HG03196 (cell line): ENCODE measurements around the gene NUP155.
"Not testable (repeated sequence)": the region's sequence is repeated elsewhere in the genome, so short reads cannot be mapped to it uniquely, and the experiment has no call there.

Source experiments
- ATAC-seq: cut with Tn5 transposase; IDR thresholded peaks from one replicate; pipeline ENCODE4 v1.9.1; 2021; ENCODE audit not compliant: unreplicated experiment

NUP155 gene

DNA sequence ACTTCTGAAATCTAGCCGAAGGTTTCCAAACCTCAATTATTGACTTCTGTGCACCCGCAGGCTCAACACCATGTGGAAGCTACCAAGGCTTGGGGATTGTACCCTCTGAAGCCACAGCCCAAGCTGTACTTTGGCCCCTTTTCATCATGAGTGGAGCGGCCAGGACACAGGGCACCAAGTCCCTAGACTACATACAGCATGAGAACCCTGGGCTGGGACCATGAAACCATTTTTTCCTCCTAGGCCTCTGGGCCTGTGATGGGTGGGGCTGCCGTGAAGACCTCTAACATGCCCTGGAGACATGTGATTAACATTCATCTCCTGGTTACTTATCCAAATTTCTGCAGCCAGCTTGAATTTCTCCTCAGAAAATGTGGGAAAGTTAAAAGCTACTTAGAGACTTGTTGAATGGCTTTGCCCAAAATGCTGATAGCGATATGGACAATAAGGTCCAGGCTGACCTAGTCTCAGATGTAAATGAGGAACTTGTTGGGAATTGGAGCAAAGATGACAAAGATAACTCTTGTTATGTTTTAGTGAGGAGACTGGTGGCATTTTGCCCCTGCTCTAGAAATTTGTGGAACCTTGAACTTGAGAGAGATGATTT lies 87.6 kb downstream of the NUP155 start:
- no peak for ATAC-seq

DNA sequence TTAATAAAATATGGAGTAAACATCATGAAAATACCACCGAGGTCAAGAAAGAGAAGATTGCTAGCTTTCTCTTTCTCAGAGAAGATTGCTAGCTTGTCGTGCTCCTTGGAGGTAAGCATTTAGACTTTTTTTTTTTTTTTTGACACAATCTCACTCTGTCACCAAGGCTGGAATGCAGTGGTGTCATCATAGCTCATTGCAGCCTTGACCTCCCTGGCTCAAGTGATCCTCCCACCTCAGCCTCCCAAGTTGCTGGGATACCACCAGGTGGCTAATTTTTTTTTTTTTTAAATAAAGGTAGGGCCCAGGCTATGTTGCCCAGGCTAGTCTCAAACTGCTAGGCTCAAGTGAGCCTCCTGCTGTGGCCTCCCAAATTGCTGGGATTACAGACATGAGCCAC lies 95.4 kb downstream of the NUP155 start:
- ATAC-seq = no peak

DNA sequence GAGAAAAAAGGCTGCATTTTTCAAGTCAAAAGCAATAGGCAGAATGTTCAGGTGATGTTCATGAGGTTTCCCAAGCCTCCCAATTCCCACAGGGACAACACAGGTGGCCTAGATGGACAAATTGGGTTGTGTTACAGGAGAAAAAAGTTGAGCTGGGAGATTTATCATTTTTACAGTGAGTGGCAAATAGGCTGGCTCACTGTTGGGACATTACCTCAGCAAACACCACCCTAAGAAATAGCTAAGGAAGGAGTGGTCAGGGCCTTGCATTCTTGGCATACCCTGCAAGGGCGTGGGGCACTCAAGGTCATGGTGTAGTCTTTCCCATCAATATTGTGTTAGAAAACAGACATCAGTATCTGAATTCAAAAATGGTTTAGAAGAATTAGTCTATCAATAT lies 98.4 kb downstream of the NUP155 start:
- ATAC-seq = no peak

DNA sequence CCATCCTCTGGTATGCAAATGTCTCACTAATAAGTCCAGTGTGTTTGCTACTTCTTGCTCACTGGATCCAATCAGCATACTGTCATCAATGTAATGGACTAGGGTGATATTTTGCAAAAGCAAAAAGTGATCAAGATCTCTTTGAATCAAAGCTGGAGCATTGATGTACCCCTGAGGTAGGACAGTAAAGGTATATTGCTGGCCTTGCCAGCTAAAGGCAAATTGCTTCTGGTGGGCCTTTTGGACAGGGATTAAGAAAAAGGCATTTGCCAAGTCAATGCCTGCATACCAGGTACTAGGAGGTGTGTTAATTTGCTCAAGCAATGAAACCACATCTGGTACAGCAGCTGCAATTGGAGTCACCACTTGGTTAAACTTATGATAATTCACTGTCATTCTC lies 102.8 kb downstream of the NUP155 start:
- ATAC-seq = not testable (repeated sequence)

DNA sequence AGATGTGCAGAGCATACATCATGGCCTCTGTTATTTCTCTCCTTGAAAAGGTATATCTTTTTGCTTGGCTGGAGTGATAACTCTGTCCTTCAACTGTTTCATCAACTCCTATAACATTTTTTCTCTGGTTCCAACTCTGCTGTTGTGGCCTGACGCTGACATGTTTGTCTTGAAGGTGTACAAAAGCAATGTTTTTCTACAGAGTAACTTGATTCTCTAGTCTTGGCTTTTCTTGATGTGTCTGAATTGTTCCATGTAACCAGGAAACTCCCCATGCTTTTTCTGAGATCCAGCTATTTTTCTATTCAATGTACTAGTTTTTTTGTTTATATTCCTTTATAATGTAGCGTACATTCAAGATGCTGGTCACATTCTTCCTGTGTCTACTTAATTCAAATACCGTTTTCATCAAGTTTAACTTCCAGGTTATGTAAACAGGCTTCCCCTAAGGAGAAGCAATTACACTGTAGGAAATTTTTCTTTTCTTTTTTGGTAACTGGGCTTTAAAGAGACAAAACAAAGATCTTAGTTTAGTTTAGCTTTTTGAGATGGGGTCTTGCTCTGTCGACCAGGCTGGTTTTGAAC lies 115.0 kb downstream of the NUP155 start:
- ATAC-seq = no peak

DNA sequence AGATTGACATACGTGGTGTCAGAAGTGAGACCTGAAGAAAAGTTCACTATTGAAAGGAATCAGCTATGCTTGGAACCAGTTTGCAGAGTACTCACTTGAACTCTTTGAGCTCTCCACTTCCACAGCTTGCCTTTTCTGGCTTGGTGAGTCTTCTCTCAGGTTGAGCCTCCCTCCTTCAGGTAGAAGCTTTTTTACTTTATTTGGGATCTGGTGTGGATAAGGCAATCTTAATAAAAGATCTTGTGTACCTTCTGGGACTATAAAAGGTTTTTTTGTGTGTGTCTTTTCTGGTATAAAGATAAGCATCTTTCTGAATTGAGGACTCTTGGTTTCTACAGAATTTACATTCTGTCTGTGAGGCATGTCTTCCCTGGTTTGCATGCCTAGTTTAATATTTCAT lies 116.3 kb downstream of the NUP155 start:
- no peak for ATAC-seq

DNA sequence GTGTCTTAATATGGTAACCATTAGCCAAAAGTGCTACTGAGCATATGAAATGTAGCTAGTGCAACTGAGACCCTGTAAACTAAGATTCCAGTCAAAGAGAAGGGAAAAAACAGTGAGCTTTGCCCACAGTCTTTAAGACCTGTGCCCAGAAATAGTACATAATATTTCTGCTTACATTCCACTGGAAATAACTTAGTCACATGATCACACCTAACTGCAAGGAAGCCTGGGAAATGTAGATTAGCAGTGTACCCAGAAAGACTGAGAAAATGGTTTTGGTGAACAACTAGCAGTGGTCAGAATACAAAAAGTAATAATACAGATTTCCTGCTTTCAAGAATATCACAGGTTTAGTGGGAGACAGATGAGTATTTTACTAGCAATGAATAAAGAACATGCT lies 119.2 kb downstream of the NUP155 start:
- no peak for ATAC-seq

DNA sequence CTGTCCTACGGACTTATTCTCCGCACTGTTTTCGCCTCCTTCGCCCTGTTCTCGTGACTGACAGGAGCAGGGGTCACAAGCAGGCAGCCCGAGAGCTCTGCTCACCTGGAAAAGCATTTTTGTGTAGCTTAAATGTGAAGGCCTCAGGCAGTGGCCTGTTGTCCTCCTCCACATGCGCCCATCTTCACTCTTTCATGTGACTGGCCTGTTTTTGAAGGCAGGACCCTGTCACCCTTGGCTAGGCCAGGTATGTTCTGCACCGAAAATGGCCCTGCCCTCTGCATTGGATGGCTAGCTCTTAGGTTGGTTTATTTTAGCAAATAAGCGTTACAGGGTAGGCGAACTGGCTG lies 121.1 kb downstream of the NUP155 start:
- ATAC-seq = no peak

DNA sequence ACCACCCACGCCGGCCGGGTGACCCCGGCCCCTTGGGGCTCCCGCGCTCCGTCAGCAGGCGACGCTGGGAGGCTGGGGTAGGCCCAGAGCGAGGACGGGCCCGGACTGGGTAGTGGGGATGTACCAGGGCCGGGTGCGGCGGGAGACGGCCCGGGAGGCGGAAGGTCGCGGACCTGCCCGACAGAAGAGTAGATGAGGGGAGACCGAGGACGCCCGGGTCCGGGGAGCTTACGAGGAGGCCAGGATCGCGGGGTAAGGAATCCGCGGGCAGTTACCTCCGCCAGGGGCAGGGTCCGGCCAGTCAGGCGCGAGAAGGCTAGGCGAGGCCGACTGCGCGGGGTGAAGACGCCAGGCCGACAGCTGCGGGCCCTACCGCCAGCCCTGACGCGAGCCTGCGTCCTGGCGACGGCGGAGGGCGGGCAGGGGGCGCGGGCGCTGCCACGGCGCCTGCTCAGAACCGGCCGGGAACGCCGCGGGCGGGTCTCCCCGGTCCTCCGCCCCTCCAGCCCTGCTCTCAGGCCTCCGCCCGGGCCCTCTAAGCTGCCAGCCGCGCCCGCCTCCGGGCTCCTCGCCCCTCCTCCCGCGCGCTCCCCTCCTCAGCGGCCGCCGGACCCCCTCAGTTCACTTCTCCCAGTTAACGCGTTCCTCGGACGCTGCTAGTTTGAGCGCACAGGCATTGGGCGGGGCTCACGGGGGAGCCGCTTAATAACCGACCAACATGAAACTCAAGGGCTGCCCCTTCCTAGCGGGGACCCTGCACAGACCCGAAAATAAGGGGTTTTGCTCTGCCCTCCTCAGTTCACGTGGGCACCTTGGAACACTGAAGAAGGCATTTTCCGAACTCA lies 121.7 kb downstream of the NUP155 start, which contains the start of gene CPLANE1:
TSS of gene CPLANE1 (minus strand) at position 407 of the 845 bp plus-strand sequence. CDS start 1,678 bp downstream, outside the sequence.
- peak; percentile 73 for ATAC-seq

DNA sequence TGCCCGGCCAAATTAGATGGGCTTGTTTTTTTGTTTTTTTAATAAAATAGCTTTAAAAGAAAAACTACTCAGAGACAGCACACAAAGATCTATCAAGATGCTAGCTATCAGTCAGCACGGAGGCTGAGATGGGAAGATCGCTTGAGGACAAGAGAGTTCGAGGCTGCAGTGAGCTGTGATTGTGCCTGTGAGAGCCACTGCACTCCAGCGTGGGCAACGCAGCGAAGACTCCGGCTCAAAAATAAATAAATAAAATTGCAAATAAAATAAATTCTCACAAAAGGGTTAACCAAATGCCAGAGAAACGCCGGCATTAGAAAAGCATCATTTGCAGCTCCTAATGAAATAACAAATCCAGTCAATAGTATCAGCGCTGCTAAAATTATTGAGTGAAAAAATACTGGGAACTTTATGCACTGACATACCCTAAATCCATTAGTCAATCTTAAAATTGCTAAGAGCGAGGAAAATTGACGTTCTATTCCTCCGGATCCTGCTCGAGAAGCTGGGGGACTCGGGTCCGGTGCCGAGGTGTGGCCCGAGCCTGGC lies 122.4 kb downstream of the NUP155 start:
- no peak for ATAC-seq

DNA sequence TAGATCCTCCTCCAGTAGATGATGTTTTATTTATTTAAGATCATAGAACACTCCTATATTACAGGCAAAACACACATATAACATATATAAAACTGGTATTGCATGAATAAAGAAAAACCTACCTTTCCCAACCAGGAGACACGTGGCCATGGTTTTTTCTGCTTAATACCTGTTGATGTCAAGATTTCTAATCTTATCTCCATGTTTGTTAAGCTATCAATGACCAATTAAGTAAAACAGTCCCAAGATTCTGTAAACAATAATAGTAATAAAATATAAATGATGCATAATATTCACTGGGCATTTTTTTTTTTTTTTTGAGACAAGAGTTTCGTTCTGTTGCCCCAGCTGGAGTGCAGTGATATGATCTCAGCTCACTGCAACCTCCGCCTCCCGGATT lies 123.4 kb downstream of the NUP155 start:
- no peak for ATAC-seq

DNA sequence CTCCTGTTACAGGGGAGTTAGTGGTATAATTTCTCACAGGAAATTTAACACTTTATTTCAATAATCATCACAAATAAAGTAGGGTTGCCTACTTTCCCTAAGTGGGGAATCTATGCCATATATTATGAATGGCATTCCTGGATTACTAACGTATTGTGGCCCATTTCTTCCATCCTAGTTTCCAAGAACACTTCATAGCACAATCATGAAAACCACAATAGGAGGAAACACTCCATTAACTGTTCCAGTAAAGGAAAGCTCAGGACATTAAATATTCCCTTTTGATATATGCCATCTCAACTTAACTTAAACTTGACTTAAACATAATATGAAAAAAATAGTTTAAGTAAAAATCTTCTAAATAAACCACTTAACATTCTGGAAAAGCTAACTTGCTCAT lies 123.9 kb downstream of the NUP155 start:
- no peak for ATAC-seq
